Measurements from ENCODE around the gene ARHGAP45. TPM values are rescaled to one million over a fixed set of nuclear protein-coding genes. Genes with fewer than 3 reads are reported as not detected.

The ARHGAP45 gene
- total RNA-seq, 4 donors from 2014 or later: 28.4 to 66.9 (median 38.6) TPM

DNA sequence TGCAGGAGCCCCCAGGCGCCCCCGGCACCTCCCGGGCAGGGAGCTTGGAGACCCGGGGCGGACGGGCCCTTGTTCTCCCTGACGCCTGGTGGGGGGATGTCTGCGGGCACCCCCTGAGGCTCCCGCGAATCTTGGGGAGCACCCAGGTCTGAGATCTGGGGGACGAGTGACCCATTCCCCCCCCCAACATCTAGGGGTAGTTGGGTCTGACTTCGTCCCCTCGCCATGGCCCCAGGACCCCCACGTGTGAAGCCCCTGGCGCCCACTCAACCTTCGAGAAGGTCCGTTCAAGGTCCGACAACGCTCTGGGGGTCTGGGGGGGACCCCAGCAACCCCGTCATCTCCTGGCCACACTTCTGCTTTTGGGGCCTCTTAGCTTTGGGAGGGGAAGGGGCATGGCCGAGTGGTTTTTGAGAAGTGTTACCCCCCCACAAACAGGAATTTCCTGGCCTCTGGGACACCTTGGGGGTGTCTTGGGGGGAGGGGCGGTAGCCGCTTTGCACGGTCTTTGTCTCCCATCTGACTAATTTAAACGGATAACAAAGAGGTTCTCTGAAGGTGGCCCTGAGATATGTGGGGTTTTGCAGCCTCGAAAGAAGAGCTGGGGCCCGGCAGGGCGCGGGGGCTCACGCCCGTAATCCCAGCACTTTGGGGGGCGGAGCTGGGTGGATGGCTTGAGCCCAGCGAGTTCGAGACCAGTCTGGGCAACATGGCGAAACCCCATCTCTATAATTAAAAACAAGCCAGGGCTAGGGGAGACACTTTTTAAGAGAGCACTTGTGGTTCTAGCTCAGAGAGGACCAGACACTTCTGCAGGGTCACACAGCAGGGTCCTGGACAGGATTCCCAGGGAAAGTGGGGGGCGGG, 40.0 kb upstream of the ARHGAP45 start:
- peaks cover 0 to 57% (median 11%) of the 10 kb centered on the region in 4 donors for H3K4me1 ChIP-seq
- 0 to 3% methylated on average over 8 to 26 of the region's 36 CpGs for WGBS, 2 donors
- TF ChIP-seq POLR2A (IDR thresholded peaks at IDR 0.05) (no peak), EP300 (IDR thresholded peaks at IDR 0.05) (no peak)
- TF ChIP-seq, protein P1, sequence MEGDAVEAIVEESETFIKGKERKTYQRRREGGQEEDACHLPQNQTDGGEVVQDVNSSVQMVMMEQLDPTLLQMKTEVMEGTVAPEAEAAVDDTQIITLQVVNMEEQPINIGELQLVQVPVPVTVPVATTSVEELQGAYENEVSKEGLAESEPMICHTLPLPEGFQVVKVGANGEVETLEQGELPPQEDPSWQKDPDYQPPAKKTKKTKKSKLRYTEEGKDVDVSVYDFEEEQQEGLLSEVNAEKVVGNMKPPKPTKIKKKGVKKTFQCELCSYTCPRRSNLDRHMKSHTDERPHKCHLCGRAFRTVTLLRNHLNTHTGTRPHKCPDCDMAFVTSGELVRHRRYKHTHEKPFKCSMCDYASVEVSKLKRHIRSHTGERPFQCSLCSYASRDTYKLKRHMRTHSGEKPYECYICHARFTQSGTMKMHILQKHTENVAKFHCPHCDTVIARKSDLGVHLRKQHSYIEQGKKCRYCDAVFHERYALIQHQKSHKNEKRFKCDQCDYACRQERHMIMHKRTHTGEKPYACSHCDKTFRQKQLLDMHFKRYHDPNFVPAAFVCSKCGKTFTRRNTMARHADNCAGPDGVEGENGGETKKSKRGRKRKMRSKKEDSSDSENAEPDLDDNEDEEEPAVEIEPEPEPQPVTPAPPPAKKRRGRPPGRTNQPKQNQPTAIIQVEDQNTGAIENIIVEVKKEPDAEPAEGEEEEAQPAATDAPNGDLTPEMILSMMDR (IDR thresholded peaks at IDR 0.05): no peak

DNA sequence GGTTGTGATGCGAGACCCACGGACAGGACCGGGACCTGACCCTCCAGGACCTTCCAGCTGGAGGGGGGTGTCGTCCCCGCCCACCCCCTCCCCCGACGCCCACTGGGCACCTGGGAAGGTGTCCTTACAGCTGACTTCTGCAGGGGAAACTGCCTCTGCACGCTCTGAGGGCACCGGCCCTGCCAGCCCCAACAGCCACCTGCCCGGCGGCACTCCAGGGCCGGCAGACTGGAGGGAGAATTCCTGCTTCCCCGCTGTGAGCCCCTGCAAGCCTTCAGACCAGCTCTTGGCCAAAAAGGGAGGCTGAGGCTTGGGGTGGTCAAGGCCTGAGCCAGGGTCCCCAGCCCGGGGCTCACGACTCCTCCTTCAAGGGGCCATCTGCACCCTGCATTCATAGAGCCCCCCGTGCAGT, 39.3 kb upstream of the ARHGAP45 start:
- H3K4me3 ChIP-seq: peak overlapping the region; percentile 61 to 82 (median 72)
- DNase-seq (ENCODE audit: low spot score in 2 of 2): no peak
- TF ChIP-seq, protein P1 (IDR thresholded peaks at IDR 0.05): no peak
- TF ChIP-seq POLR2A (IDR thresholded peaks at IDR 0.05): no peak
- no peak for TF ChIP-seq EP300 (IDR thresholded peaks at IDR 0.05)
- peaks cover 0 to 25% of the 10 kb centered on the region in 2 donors for H3K27me3 ChIP-seq
- peaks cover 0 to 51% (median 9%) of the 10 kb centered on the region in 4 donors for H3K4me1 ChIP-seq
- H3K36me3 ChIP-seq: peaks cover 0 to 11% (median 4%) of the 10 kb centered on the region in 3 donors
- H3K27ac ChIP-seq: peak overlapping the region; percentile 77 to 95 (median 89)
- H3K9me3 ChIP-seq: no peaks in the 10 kb centered on the region
- WGBS, 2 donors: 19% methylated on average over 11 of the region's 16 CpGs; no CpG with 5 or more reads in 1 of the 2 donors

More for the DNA sequence above, 40.0 kb upstream of the ARHGAP45 start:
- Histone ChIP-seq H3K9me3 (no peaks in the 10 kb centered on the region), H3K4me3 (peak overlapping the region; percentile 61 to 82 (median 72)), H3K27me3 (peaks cover 0 to 25% of the 10 kb centered on the region in 2 donors), H3K36me3 (peaks cover 0 to 5% (median 0%) of the 10 kb centered on the region in 3 donors), H3K27ac (peak overlapping the region; percentile 84 to 95 (median 92))
- DNase-seq (ENCODE audit: low spot score in 2 of 2): no peak

DNA sequence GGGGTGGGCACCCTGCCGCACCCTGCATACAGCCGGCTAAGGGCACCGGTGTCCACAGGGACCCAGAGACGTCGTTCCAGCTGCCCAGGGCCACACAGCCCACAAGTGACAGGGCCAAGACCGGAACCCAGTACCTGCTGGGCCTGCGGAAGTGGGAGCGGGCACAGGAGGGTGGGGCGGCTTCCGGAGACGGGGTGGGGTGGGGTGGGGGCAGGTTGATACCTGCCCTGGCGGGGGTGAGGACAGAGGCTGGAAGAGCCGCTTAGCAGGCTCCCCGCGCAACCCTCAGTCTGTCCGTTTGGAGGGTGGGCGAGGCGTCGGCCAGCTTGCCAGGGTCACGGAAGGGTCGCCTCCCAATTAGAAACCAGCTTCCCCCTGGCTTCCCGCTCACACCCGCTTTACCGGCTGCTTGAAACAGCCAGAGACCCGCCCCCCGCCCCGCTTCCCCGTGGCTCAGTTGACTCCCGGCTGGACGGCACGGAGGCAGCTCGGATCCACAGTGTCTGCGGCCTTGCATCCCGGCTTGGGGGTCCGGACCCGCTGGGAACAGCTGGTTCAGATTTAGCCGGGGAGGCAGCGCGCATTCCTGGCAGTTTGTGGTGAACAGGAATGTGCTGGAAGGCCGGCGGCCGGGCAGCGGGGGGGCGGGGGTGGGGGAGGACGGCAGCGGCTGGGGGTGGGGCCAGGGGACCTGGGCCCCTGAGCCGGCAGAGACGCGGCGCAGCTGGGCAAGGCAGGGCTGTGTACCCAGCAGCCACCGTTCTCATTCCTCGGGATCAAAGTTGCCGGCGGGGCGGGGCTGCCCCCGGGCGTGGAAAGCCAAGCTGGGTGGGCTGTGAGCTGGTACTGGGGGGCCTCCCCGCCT, 38.7 kb upstream of the ARHGAP45 start:
- peak overlapping the region; percentile 77 to 95 (median 89) for H3K27ac ChIP-seq
- no peaks in the 10 kb centered on the region for H3K9me3 ChIP-seq
- H3K27me3 ChIP-seq: peaks cover 0 to 25% of the 10 kb centered on the region in 2 donors
- WGBS, 2 donors: 2 to 5% methylated on average over 13 to 34 of the region's 58 CpGs
- peaks cover 0 to 44% (median 9%) of the 10 kb centered on the region in 4 donors for H3K4me1 ChIP-seq
- DNase-seq (ENCODE audit: low spot score in 2 of 2): no peak
- peak overlapping the region; percentile 61 to 82 (median 72) for H3K4me3 ChIP-seq
- peaks cover 0 to 18% (median 9%) of the 10 kb centered on the region in 3 donors for H3K36me3 ChIP-seq
- TF ChIP-seq POLR2A (IDR thresholded peaks at IDR 0.05) (peak in 1 of 2 donors; percentile 11), EP300 (IDR thresholded peaks at IDR 0.05) (peak in 1 of 2 donors; percentile 27)
- TF ChIP-seq, protein P1 (IDR thresholded peaks at IDR 0.05): no peak

DNA sequence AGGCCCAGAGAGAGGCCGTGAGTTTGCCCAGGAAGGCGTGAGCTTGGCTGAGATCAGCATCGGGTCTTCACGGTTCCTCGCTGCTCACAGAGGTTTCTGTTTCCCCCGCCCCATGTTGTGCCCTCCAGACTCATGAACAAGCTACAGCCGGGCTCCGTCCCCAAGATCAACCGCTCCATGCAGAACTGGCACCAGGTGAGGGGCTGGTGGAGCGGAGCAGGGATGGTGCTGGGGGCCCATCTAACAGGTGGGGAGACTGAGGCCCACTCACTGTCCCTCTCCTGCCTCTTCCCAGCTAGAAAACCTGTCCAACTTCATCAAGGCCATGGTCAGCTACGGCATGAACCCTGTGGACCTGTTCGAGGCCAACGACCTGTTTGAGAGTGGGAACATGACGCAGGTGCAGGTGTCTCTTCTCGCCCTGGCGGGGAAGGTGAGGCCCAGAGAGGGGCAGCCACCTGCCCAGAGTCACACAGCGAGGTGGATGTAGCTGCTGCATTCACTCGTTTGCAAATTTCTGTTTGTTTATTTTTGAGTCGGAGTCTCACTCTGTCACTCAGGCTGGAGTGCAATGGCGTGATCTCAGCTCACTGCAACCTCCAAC, 34.6 kb upstream of the ARHGAP45 start:
- H3K27ac ChIP-seq: no peak overlapping the region
- H3K27me3 ChIP-seq: peaks cover 0 to 8% of the 10 kb centered on the region in 2 donors
- DNase-seq (ENCODE audit: low spot score in 2 of 2): no peak
- TF ChIP-seq, protein P1 (IDR thresholded peaks at IDR 0.05): no peak
- WGBS, 2 donors: 80 to 86% methylated on average over 20 of the region's 20 CpGs
- H3K4me1 ChIP-seq: peaks cover 0 to 27% (median 7%) of the 10 kb centered on the region in 4 donors
- H3K36me3 ChIP-seq: peaks cover 0 to 43% (median 9%) of the 10 kb centered on the region in 3 donors
- no peaks in the 10 kb centered on the region for H3K9me3 ChIP-seq
- H3K4me3 ChIP-seq: no peak overlapping the region

Data from tibial nerve (tissue), 4 donors.